Stimulated activated CD4-positive, alpha-beta T cell treated with anti-CD3 and anti-CD28 coated beads, Interleukin-12 subunit alpha, Interleukin-12 subunit beta, amount 100 ng/mL, for 24 hours (primary cell): Measurements from ENCODE around the gene PATE1.

Experiments
- DNase-seq, 2 experiments: peaks; one replicate each; pipeline ENCODE4 v3.0.0-alpha.2; 2020; ENCODE audit warnings: low read depth in 2 of 2

The PATE1 gene

DNA sequence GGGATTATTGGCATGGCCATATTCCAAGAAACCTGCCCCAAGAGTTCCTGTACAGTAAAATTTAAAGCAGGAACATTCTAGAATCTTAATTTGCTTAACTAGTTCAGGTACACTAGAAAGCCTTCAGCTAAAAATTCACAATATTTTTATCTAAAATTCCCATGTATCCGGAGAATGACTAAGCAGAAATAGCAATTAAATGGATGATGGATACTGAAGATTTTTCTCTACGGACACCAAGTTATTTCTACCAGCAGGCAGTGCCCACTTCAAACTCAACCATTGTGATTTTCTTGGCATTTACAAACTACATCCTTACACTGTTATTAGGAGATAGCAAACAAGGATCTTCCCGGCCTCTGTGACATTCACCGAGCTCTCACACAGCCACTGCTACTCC is 44.7 kb downstream of the PATE1 start:
- DNase-seq, result no peak

DNA sequence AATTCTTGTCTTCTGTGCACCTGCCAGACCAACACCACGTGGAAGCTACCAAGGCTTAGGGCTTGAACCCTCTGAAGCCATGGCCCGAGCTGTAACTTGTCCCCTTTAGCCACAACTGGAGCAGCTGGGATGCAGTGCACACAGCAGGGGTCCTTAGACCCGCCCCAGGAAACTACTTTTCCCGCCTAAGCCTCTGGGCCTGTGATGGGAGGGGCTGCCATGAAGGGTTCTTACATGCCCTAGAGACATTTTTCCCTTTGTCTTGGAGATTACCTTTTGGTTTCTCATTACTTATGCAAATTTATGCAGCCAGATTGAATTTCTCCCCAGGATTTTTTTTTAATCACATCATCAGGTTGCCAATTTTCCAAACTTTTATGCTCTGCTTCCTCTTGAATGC is 51.6 kb downstream of the PATE1 start:
- DNase-seq, result no peak
